ENCODE measurements around the gene ENTPD1. TPM values are rescaled to one million over a fixed set of nuclear protein-coding genes. Genes with fewer than 3 reads are reported as not detected.

ENTPD1 gene
- total and polyA plus RNA-seq, 9 of the 15 experiments (the other 6 are each of a cell fraction or from before 2014, with no cell fraction given) = 0.07 to 1.5 (median 0.37) TPM

DNA sequence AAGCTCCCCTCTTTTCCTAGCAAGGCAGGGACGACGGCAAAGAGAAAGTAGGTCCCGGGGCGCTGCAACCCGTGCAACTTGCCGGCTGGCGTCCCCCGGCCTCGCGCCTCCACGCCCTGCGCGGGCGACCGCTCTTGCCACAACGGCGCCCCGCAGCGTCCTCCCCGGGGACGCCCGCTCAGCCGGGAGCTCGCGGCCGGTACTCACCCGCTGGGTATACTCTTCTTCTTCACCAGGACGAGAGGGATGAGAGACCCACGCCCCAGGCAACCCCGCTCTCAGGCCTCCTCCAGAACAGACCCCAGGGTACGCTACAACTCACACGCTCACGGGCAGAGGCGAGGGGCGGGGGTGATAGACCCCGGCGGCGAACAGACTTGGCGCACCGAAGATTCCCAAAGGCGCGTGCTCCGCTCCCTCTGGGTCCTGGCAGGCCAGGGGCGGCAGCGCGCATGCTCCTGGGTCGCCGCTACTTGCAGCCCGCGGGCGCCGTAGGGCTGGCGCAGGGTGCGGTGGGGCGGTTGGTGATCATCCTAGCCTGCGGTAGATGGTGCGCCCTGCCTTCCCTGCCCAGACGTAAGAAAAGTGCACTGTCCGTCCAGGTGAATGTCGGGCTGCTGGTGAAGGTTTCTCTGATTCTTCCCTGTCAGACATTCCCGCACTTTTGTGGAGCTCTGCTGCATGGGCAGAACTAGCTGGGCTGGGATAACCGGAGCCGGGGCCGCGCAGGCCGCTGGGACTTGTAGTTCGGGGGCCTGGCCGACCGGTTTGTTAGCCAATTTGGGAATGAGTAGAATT lies 151.7 kb downstream of the ENTPD1 start, which contains the start of gene CC2D2B (continued):
- TF ChIP-seq, protein P1, sequence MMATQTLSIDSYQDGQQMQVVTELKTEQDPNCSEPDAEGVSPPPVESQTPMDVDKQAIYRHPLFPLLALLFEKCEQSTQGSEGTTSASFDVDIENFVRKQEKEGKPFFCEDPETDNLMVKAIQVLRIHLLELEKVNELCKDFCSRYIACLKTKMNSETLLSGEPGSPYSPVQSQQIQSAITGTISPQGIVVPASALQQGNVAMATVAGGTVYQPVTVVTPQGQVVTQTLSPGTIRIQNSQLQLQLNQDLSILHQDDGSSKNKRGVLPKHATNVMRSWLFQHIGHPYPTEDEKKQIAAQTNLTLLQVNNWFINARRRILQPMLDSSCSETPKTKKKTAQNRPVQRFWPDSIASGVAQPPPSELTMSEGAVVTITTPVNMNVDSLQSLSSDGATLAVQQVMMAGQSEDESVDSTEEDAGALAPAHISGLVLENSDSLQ (IDR thresholded peaks at IDR 0.05) = no peak
- TF ChIP-seq, protein P2, sequence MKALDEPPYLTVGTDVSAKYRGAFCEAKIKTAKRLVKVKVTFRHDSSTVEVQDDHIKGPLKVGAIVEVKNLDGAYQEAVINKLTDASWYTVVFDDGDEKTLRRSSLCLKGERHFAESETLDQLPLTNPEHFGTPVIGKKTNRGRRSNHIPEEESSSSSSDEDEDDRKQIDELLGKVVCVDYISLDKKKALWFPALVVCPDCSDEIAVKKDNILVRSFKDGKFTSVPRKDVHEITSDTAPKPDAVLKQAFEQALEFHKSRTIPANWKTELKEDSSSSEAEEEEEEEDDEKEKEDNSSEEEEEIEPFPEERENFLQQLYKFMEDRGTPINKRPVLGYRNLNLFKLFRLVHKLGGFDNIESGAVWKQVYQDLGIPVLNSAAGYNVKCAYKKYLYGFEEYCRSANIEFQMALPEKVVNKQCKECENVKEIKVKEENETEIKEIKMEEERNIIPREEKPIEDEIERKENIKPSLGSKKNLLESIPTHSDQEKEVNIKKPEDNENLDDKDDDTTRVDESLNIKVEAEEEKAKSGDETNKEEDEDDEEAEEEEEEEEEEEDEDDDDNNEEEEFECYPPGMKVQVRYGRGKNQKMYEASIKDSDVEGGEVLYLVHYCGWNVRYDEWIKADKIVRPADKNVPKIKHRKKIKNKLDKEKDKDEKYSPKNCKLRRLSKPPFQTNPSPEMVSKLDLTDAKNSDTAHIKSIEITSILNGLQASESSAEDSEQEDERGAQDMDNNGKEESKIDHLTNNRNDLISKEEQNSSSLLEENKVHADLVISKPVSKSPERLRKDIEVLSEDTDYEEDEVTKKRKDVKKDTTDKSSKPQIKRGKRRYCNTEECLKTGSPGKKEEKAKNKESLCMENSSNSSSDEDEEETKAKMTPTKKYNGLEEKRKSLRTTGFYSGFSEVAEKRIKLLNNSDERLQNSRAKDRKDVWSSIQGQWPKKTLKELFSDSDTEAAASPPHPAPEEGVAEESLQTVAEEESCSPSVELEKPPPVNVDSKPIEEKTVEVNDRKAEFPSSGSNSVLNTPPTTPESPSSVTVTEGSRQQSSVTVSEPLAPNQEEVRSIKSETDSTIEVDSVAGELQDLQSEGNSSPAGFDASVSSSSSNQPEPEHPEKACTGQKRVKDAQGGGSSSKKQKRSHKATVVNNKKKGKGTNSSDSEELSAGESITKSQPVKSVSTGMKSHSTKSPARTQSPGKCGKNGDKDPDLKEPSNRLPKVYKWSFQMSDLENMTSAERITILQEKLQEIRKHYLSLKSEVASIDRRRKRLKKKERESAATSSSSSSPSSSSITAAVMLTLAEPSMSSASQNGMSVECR (CRISPR knock-in tag; IDR thresholded peaks at IDR 0.05) = peak; percentile 64
- TF ChIP-seq EGR1 (conservative IDR thresholded peaks at IDR 0.05) = no peak
- TF ChIP-seq SREBF2 (CRISPR knock-in tag; IDR thresholded peaks at IDR 0.05) = no peak
- TF ChIP-seq ZNF3 (CRISPR knock-in tag; IDR thresholded peaks at IDR 0.05) = no peak
- peak; percentile 31; the same call in 1 of the 2 replicates for TF ChIP-seq MTA3 (IDR thresholded peaks at IDR 0.05; ENCODE audit: borderline replicate concordance)
- TF ChIP-seq RBM17 (IDR thresholded peaks at IDR 0.05; ENCODE audit: borderline replicate concordance, low read depth, low read length) = no peak
- TF ChIP-seq TBP (optimal IDR thresholded peaks at IDR 0.05; ENCODE audit: low read depth, low read length) = peak; percentile 51
- no peak for TF ChIP-seq SMAD3 (CRISPR knock-in tag; conservative IDR thresholded peaks at IDR 0.05)
- TF ChIP-seq ETV1 (tag; conservative IDR thresholded peaks at IDR 0.05; ENCODE audit: low read depth) = no peak
- TF ChIP-seq FOXA3 (CRISPR knock-in tag; conservative IDR thresholded peaks at IDR 0.05 in 1 of 2, IDR thresholded peaks at IDR 0.05 in 1 of 2) = no peak
- 0 out of 2 replicates have a peak, but pooled peaks have one; percentile 13 for TF ChIP-seq ZNF431 (CRISPR knock-in tag; IDR thresholded peaks at IDR 0.05)
- TF ChIP-seq, protein P3, sequence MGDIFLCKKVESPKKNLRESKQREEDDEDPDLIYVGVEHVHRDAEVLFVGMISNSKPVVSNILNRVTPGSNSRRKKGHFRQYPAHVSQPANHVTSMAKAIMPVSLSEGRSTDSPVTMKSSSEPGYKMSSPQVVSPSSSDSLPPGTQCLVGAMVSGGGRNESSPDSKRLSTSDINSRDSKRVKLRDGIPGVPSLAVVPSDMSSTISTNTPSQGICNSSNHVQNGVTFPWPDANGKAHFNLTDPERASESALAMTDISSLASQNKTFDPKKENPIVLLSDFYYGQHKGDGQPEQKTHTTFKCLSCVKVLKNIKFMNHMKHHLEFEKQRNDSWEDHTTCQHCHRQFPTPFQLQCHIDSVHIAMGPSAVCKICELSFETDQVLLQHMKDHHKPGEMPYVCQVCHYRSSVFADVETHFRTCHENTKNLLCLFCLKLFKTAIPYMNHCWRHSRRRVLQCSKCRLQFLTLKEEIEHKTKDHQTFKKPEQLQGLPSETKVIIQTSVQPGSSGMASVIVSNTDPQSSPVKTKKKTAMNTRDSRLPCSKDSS (IDR thresholded peaks at IDR 0.05; ENCODE audit: low read depth, partially characterized antibody) = no peak
- TF ChIP-seq POLR2H (tag; IDR thresholded peaks at IDR 0.05; ENCODE audit: low read depth) = no peak
- no peak; the same call in 1 of the 2 replicates for TF ChIP-seq KAT7 (CRISPR knock-in tag; IDR thresholded peaks at IDR 0.05; ENCODE audit: borderline replicate concordance)
- no peak for TF ChIP-seq JUNB (CRISPR knock-in tag; conservative IDR thresholded peaks at IDR 0.05)
- TF ChIP-seq, protein P4, sequence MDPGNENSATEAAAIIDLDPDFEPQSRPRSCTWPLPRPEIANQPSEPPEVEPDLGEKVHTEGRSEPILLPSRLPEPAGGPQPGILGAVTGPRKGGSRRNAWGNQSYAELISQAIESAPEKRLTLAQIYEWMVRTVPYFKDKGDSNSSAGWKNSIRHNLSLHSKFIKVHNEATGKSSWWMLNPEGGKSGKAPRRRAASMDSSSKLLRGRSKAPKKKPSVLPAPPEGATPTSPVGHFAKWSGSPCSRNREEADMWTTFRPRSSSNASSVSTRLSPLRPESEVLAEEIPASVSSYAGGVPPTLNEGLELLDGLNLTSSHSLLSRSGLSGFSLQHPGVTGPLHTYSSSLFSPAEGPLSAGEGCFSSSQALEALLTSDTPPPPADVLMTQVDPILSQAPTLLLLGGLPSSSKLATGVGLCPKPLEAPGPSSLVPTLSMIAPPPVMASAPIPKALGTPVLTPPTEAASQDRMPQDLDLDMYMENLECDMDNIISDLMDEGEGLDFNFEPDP (CRISPR knock-in tag; IDR thresholded peaks at IDR 0.05) = no peak

Measured in K562 (cell line).